SK-N-SH (cell line): ENCODE data around the gene SH3PXD2B.
"Not testable (repeated sequence)": the region's sequence is repeated elsewhere in the genome, so short reads cannot be mapped to it uniquely, and the experiment has no call there.

Source experiments
- CHD2 ChIP-seq: fragments of 150-350 bp; IDR thresholded peaks from 2 replicates; pipeline ENCODE4 v1.6.1; 2018; ENCODE audit warnings: low read length; ENCODE audit not compliant: partially characterized antibody
- CTCF ChIP-seq: fragments of 200-600 bp; sonication (generic); IDR thresholded peaks from 2 replicates; pipeline ENCODE4 v1.6.1; 2017; ENCODE audit warnings: antibody characterized with exemption, mild to moderate bottlenecking, moderate library complexity
- MAX ChIP-seq: IDR thresholded peaks from 2 replicates; pipeline ENCODE4 v1.4.0; 2012; ENCODE audit warnings: low read depth
- MEF2A ChIP-seq: IDR thresholded peaks from 2 replicates; pipeline ENCODE4 v1.4.0; 2012; ENCODE audit warnings: low read depth, borderline replicate concordance
- POLR2AphosphoS5 ChIP-seq: IDR thresholded peaks from 2 replicates; pipeline ENCODE4 v1.6.1; 2012; ENCODE audit warnings: low read depth, low read length
- USF2 ChIP-seq: fragments of 150-350 bp; IDR thresholded peaks from 2 replicates; pipeline ENCODE4 v1.6.1; 2017; ENCODE audit warnings: antibody characterized with exemption, low read length, low read depth, borderline replicate concordance

- not testable (repeated sequence) for TF ChIP-seq USF2, POLR2AphosphoS5, MAX, MEF2A, CTCF, CHD2
These were observed 105.6 kb downstream of the SH3PXD2B start for GRCh38 chr5:172348733-172349132.
